PC-9 (cell line): ENCODE results near the gene RETREG2. TPM values are rescaled to one million over a fixed set of nuclear protein-coding genes. Genes with fewer than 3 reads are reported as not detected.

Experiments
- BruUV-seq: library from RNA; stranded (reverse); fragments of 400-500 nt; replicated peaks from 2 replicates; lab custom pipeline; 2021; lab: Mats Ljungman, UMichigan
- CTCF ChIA-PET: fragments of 300-600 bp; sonication (Branson Sonifier 250); formaldehyde crosslinking; loops from one replicate; lab custom pipeline; 2022; ENCODE audit warnings: antibody characterized with exemption; lab: Charles Lee
- POLR2A ChIA-PET: fragments of 300-600 bp; sonication (Branson Sonifier 250); formaldehyde crosslinking; loops from one replicate; lab custom pipeline; 2022; ENCODE audit warnings: antibody characterized with exemption; ENCODE audit not compliant: unreplicated experiment; lab: Charles Lee
- DNase-seq, 2 experiments: peaks; one replicate each; pipeline versions ENCODE4 v3.0.0 to v3.0.0-alpha.2; 2015 to 2022; ENCODE audit warnings: mixed read lengths in 1 of 2
- H2AFZ ChIP-seq: fragments of 200-600 bp; sonication (generic); 2 replicates; pipeline ENCODE4 v1.8.1; 2017; ENCODE audit warnings: antibody characterized with exemption
- H3F3A ChIP-seq: fragments of 200-600 bp; sonication (generic); 2 replicates; pipeline ENCODE4 v1.8.1; 2017; ENCODE audit warnings: antibody characterized with exemption, mild to moderate bottlenecking, low read depth; ENCODE audit not compliant: insufficient read depth
- H3K27ac ChIP-seq: fragments of 200-600 bp; sonication (generic); 2 replicates; pipeline ENCODE4 v1.6.1; 2016; ENCODE audit warnings: mixed run types
- H3K27me3 ChIP-seq: fragments of 200-600 bp; sonication (generic); 2 replicates; pipeline ENCODE4 v1.6.1; 2016; ENCODE audit warnings: low read depth, mixed run types; ENCODE audit not compliant: insufficient read depth
- H3K36me3 ChIP-seq: fragments of 200-600 bp; sonication (generic); 2 replicates; pipeline ENCODE4 v1.6.1; 2016; ENCODE audit warnings: low read depth, mixed run types
- H3K4me1 ChIP-seq: fragments of 200-600 bp; sonication (generic); replicated peaks from 2 replicates; pipeline ENCODE4 v1.6.1; 2016; ENCODE audit warnings: mixed run types; ENCODE audit not compliant: insufficient read depth
- H3K4me2 ChIP-seq: fragments of 200-600 bp; sonication (generic); 2 replicates; pipeline ENCODE4 v1.6.1; 2017; ENCODE audit warnings: mixed run types
- H3K4me3 ChIP-seq: fragments of 200-600 bp; sonication (generic); 2 replicates; pipeline ENCODE4 v1.6.1; 2016; ENCODE audit warnings: mixed run types
- H3K79me2 ChIP-seq: fragments of 200-600 bp; sonication (generic); 2 replicates; pipeline ENCODE4 v1.6.1; 2017; ENCODE audit warnings: low read depth, mixed run types
- H3K9me2 ChIP-seq: fragments of 200-600 bp; sonication (generic); 2 replicates; pipeline ENCODE4 v1.8.1; 2017; ENCODE audit warnings: mild to moderate bottlenecking; ENCODE audit not compliant: insufficient read depth
- H3K9me3 ChIP-seq: fragments of 200-600 bp; sonication (generic); 2 replicates; pipeline ENCODE4 v1.8.1; 2016; ENCODE audit warnings: low read depth; ENCODE audit not compliant: insufficient read depth
- H4K20me1 ChIP-seq: fragments of 200-600 bp; sonication (generic); 2 replicates; pipeline ENCODE4 v1.8.1; 2017; ENCODE audit not compliant: insufficient read depth
- CTCF ChIP-seq: fragments of 200-600 bp; sonication (generic); conservative IDR thresholded peaks from 2 replicates; pipeline ENCODE4 v1.6.1; 2017; ENCODE audit warnings: mixed run types, antibody characterized with exemption, mild to moderate bottlenecking, moderate library complexity
- EZH2 ChIP-seq: fragments of 200-600 bp; sonication (generic); IDR thresholded peaks from 2 replicates; pipeline ENCODE4 v1.8.0; 2017; ENCODE audit warnings: antibody characterized with exemption, low read depth
- intact Hi-C: fragments of 100-400 bp; cut with micrococcal nuclease; formaldehyde crosslinking; loops from one replicate; pipeline ENCODE4 v1.10.0; 2022; ENCODE audit not compliant: unreplicated experiment
- total RNA-seq: library from RNA; stranded (reverse); gene quantifications from 2 replicates; pipeline ENCODE4 v1.2.3, GENCODE V29; 2021

Gene RETREG2
- total RNA-seq, 1 experiment from 2014 or later = 84.4 TPM

- Histone ChIP-seq H3K9me2 (no peaks in the 10 kb centered on the region), H3K79me2 (no peaks in the 10 kb centered on the region), H2AFZ (no peak overlapping the region), H4K20me1 (no peaks in the 10 kb centered on the region), H3K4me3 (no peak overlapping the region), H3K27ac (no peak overlapping the region), H3K36me3 (no peaks in the 10 kb centered on the region), H3K4me1 (peaks cover 18% of the 10 kb centered on the region), H3K4me2 (no peak overlapping the region), H3K9me3 (no peaks in the 10 kb centered on the region), H3F3A (peaks cover 14% of the 10 kb centered on the region; the same call in 1 of the 2 replicates), H3K27me3 (no peaks in the 10 kb centered on the region)
- no peak for DNase-seq
- BruUV-seq = no TSS peak
- TF ChIP-seq CTCF = no peak
- TF ChIP-seq EZH2 = no peak
- ChIA-PET CTCF (interaction anchor here (0.6 kb wide), 1 partner anchor 85 kb away, joined by 4 read pairs; no protein-coding TSS in a partner anchor), POLR2A (no interaction called here)
- intact Hi-C loops = no loop called here
These were observed 32.3 kb downstream of the RETREG2 start for GRCh38 chr2:219210196-219210885.

GRCh38 chr2:219210886-219211362 lies 32.8 kb downstream of the RETREG2 start:
- intact Hi-C loops = loop anchor here (1.0 kb wide), 1 partner anchor 40 kb away; no protein-coding TSS in a partner anchor
- H3K4me3 ChIP-seq = no peak overlapping the region
- peaks cover 12% of the 10 kb centered on the region; the same call in 1 of the 2 replicates for H3F3A ChIP-seq
- H3K4me2 ChIP-seq = no peak overlapping the region
- H4K20me1 ChIP-seq = no peaks in the 10 kb centered on the region
- H3K27ac ChIP-seq = no peak overlapping the region
- H3K36me3 ChIP-seq = no peaks in the 10 kb centered on the region
- no TSS peak for BruUV-seq
- H3K27me3 ChIP-seq = no peaks in the 10 kb centered on the region
- ChIA-PET CTCF (interaction anchor here (0.6 kb wide), 1 partner anchor 84 kb away, joined by 4 read pairs; no protein-coding TSS in a partner anchor), POLR2A (interaction anchor here (0.6 to 0.7 kb wide), 2 partner anchors 52 to 69 kb away, joined by 4 to 7 read pairs; partner anchors contain the start of gene DNAJB2)
- H3K79me2 ChIP-seq = no peaks in the 10 kb centered on the region
- TF ChIP-seq EZH2 = no peak
- TF ChIP-seq CTCF = no peak
- no peaks in the 10 kb centered on the region for H3K9me3 ChIP-seq
- H3K9me2 ChIP-seq = no peaks in the 10 kb centered on the region
- H3K4me1 ChIP-seq = peaks cover 15% of the 10 kb centered on the region
- DNase-seq = no peak
- no peak overlapping the region for H2AFZ ChIP-seq

- H3K27ac ChIP-seq = no peak overlapping the region
- H4K20me1 ChIP-seq = no peaks in the 10 kb centered on the region
- BruUV-seq = no TSS peak
- no peaks in the 10 kb centered on the region for H3K27me3 ChIP-seq
- DNase-seq = no peak
- POLR2A ChIA-PET = interaction anchor here (0.6 kb wide), 1 partner anchor 932 kb away, joined by 5 read pairs; no protein-coding TSS in a partner anchor
- H3K9me3 ChIP-seq = no peaks in the 10 kb centered on the region
- no peaks in the 10 kb centered on the region for H3K9me2 ChIP-seq
- intact Hi-C loops = no loop called here
- H3K4me1 ChIP-seq = peaks cover 16% of the 10 kb centered on the region
- no peak overlapping the region for H3K4me2 ChIP-seq
- H3K79me2 ChIP-seq = peaks cover 7% of the 10 kb centered on the region
- H3K4me3 ChIP-seq = no peak overlapping the region
- TF ChIP-seq CTCF (no peak), EZH2 (no peak)
- peaks cover 1% of the 10 kb centered on the region; the same call in 1 of the 2 replicates for H3F3A ChIP-seq
- H2AFZ ChIP-seq = no peak overlapping the region
- CTCF ChIA-PET = no interaction called here
- H3K36me3 ChIP-seq = no peaks in the 10 kb centered on the region
These were observed 34.9 kb downstream of the RETREG2 start for GRCh38 chr2:219213026-219213415.
